HG02610 (cell line): Measurements from ENCODE around the gene BTLA.
"Not testable (repeated sequence)": the region's sequence is repeated elsewhere in the genome, so short reads cannot be mapped to it uniquely, and the experiment has no call there.

ENCODE experiments used
- ATAC-seq: cut with Tn5 transposase; IDR thresholded peaks from one replicate; pipeline ENCODE4 v1.9.1; 2021; ENCODE audit warnings: mild to moderate bottlenecking, moderate library complexity; ENCODE audit not compliant: unreplicated experiment

BTLA gene

DNA sequence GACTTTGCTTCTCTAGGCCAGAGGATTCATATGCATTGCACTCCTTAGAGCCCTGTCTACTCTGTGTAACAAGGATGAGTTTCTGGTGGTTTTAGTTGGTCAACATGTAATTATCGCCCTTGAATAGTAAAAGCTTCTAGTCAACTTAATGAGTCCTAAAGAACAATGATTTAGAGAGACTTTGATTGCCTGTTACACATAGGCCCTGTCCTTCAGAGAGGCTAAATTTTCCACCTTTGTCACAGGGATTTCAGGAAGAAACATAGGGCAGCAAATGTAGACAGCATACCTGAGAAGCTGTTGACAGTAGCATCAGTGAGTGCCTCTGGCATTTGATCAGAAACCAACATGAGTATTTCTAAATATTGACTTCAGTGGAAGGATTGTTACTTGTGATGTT lies 7.1 kb downstream of the BTLA start:
- ATAC-seq = no peak

DNA sequence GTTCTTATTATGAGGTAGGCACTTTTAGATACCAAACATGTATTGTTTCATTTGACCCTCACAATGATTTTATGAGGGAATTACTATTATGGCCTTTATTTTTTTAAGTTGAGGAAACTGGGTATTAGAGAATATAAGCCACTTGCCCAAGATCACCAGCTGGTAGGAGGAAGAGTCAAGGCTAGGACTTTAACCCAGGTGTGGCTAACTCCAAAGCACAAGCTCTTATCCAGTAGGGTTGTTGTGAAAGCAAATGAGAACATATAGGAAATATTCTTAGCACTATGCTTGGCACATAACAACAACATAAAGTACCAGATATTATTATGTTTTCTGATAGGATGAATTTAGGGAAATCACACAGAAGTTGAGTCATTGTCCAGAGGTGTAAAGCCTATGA lies 7.9 kb downstream of the BTLA start:
- no peak for ATAC-seq

DNA sequence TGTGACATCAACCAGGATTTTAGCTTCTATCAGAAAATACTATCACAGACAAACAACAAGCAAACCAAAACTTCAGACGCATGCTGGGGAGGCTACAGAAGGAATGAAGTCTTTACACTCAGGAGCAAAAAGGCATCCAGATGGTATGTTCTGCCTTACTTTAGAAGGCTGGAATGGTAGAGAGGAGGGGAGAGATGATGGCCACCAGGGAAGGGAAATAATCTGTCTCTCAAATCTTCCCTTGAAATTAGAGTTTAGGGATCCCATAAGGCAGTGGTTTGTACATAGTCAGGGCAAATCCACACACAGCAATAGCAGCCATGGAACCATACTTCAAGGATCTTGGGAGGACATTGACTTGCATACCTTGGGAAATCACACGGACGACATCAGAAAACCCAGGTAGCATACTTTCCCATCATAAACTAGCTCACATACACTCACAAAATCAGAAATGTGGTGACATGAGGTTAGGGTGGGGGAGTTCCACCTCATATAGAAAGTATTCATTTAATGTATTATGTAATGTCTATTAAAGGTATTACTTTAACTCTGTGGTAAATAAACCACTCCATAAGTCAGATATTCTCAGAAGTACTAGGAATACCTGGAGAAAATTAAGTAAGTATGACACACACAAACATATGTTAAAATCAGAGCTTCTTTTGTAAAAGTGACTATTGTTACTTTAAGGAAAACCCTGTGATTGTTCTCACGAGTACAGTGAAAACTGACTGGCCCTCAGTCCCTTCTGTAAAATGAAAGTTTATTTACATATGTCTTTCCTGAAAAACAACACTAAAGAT lies 9.4 kb downstream of the BTLA start:
- ATAC-seq = peak; percentile 75

DNA sequence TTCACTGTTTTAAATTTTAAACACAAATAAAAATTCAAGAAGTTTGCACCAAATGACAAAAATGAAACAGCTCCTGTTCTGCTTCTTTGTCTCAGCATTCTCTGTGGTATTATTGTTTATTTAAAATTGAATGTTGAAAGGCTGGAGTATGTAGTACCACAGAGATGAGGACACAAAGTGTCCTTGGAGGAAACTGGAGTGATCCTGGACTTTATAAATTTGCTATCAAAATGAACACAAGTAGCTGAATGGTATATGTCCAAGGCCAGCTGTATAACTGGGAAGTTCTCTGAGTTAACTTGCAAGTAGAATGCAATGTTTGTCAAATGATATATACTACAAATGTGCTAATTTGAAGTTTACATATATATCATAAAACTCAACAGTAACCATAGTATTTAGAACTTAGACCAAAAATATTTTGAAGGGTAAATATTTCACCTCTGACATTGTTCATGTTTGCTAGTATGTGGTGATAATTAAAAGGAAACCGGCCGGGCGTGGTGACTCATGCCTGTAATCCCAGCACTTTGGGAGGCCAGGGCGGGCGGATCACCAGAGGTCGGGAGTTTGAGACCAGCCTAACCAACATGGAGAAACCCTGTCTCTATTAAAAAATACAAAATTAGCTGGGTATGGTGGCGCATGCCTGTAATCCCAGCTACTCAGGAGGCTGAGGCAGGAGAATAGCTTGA lies 12.3 kb downstream of the BTLA start:
- no peak for ATAC-seq

DNA sequence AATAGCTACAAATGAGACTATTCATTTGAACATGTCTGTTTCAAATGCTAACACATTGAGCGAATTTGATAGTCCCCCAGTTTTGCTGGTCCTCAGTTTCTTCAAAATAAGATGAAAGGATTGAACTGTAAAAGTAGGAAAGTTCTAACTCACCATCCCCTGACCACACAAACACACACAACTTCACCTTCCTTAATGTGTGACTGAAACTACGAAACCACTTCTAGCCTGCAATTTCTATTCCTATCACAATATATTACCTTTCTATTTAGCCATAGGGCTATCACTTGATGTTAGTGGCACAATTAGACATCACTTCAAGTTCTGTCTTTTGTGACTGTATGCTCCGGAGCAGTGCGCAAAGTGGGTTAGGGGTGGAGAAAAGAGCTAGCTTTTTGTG lies 14.9 kb downstream of the BTLA start:
- no peak for ATAC-seq

DNA sequence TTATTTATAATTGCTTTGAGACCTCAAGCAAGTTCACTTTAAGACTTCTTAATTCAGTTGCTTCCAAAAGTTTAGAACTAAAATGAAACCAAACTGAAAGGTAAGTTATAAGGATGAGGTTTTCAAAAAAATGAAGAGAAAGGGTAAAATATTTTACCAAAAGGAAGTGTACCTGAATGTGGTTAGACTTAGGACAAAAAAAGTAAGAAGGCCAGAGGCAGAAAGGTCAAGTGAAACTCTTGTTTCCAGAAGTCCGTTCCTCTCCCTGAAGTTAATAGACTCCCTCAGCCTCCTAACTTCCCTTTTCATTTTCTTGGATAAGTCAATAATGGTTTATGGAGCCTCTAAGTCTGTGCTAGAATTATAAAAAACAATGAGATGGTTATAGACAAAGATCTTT lies 16.6 kb downstream of the BTLA start:
- no peak for ATAC-seq

DNA sequence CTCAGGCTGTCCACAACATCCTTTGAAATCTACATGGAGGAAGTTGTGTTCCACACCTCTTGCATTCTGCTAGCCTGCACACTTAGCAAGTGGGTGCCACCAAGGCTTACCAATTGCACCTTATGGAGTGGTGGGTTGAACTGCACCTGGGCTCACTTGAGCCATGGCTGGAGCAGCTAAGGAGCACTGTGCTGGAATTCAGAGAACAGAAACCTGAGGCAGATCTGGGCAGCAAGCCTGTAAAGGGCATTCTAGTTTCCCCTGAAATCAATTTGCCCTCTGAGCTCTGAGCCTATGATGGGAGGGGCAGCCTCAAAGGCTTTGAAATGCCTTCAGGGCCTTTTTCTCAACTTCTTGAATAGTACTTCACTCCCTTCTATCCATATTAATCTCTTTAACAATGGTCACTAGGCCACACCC lies 18.0 kb downstream of the BTLA start:
- no peak for ATAC-seq

DNA sequence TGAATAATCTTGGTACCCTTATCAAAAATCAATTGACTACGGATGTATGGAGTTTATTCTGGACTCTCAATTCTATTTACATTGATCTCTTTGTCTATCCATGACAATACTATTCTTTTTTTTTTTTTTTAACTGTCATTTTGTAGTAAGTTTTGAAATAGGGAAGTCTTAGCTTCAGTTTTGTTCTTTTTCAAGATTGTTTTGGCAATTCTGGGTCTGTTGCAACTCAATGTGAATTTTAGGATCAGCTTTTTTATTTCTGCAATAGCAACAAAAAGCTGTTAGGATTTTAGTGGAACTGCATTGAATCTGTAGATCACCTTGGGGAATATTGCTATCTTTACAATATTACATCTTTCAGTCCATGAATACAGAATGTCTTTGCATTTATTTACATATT lies 21.4 kb downstream of the BTLA start:
- ATAC-seq = no peak

DNA sequence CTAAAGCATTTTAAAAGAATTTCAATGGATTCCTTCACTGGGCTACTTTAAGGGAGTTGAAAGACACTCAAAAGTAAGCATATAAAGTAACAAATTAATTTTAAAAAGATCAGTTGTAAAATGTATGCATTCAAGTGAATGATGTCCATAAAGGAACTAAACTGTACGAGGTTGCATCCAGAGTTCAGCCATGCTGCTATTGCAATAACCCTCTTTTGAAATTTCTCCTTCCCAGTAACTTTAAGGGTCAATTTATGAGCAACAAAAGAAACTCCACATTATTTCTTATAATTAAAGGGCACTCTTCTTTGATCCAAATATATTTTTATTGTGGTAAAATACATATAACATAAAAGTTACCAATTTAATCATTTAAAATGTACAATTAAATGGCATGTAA lies 22.9 kb downstream of the BTLA start:
- no peak for ATAC-seq

DNA sequence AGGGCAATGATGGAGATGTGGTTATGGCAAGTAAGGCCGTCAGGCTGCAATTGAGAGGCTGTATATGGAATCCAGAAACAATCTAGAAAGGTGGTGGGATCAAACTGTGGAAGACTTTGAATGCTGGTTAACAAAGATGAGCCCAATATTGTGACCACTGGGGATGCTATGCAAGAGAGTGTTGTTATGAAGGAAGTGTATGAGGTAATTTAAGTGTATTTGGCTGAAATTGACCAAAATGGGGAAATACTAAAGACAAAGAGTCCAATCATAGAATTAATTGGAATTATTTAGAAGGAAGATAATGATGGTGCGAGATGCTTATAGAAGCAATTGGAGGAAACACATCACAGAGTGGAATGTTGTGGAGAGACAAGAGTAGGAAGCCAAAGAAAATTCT lies 24.5 kb downstream of the BTLA start:
- ATAC-seq = no peak

DNA sequence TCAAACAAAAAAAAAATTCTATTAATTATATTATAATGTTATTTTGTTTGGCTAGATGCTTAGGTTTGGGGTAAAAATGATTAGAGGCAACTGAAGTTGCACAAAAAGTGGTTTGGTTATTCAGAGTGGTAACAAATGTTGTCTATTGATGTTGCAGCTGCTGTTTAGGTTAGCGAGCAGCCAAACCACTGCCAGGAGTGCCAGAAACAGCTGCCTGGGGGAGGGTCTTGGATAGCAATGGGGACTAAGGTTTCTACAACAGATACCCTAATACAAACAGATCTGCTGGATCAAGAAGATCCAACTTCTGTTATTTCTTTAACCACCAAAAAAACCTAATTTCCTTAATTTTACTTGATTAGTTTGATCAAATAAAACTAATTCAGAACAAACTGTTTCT lies 26.6 kb downstream of the BTLA start:
- no peak for ATAC-seq

DNA sequence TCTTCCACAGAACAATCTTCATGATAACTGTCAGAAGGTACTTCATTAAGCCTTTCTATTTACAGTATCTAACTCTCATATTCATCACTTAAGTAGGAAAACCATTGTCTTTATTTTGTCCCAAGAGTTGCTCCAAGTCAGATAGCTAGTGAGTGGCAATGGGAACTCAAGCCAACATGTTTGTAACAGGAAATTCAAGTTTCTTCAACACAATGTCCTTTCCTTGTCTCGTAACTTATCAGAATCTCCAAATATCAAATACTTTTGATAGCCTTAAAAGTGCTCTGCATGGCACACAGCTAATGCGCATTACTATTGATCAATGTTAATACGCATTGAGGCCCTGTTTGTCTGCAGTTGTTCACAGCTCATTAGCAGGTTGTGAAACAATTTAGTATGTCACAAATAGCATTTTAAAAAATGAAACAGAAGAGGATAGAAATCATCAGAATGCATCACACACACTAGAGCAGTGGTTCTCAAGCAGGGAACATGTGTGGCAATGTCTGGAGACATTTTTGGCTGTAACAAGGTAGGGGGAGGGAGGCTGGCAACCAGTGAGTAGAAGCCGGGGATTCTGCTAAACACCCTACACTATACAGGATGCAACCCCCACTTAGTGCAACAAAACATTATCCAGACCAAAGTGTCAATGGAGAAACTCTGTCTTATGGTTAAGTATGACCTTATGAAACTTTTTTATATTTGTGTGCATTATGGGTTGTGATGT lies 27.5 kb downstream of the BTLA start:
- ATAC-seq = no peak

DNA sequence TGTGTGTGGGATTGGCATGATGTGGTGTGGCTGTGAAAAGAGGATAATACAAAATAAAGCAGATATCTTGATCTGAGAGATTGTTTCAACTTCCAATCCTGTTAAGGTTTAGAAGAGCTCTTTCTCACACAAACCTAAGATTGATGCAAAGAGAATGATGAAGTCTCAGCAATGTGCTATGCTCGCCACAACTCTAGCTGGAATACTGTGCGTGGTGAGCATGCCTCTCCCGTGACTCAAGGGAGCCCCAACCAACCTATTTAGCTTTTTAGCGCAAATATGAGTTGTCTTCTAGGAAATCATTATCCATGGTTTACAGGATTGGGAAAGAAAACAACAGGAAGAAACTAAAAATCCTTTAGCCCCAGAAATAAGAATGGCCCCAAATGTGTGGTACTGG lies 28.5 kb downstream of the BTLA start:
- ATAC-seq = no peak

DNA sequence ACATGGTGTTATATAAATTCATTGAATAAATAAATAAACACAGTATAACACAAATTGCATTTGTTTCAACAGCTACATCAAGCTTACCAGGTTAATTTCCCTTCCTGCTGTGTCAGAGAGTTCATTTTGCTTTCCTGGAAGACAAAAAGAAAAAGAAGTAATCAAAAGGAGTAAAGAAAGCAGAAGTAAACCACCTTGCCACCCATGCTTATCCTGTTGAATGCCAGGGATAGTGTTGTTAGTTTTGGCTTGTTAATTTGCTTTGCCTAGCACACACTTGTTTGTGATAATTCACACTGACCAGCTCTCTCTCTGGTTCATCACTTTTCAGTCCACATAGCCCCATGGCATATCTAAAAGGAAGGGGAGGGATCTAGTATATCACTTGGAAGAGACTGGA lies 29.6 kb downstream of the BTLA start:
- no peak for ATAC-seq

DNA sequence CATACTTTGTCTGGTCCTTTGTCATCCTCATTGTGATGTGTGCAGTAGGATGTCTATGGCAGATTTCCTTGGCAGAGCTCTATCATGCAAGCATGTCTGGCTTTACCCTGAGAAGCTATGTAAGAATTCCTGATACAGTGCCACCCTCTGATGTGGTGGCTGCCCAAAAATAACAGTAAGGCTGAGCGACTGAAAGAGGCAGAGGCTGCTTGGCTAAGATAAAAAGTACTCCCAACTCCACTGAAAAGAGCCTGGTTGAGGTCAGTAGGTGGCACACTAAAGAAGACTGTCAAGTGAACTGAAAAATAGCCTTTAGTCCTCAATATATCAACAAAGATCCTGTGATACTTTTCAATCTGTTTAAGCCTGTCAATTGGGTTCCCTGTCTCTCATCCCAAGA lies 31.7 kb downstream of the BTLA start:
- no peak for ATAC-seq

DNA sequence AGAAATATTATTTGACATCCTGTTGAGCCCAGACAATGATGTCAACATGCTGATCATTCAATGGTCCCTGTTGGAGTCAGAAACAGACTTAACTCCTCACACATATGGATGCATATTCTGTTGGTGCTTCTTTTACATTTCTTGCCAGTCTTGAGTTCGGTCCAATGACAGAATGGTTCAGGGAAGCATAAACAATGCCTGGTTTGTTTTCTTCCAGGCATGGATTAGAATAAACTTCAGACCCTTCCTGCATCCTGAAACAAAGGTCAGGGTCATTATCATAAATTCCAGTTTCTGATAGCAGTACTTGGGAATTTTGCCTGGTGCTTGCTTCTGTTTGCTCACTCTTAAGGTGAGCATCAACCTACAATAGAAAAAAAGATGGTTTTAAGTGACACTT lies 33.3 kb downstream of the BTLA start:
- no peak for ATAC-seq

DNA sequence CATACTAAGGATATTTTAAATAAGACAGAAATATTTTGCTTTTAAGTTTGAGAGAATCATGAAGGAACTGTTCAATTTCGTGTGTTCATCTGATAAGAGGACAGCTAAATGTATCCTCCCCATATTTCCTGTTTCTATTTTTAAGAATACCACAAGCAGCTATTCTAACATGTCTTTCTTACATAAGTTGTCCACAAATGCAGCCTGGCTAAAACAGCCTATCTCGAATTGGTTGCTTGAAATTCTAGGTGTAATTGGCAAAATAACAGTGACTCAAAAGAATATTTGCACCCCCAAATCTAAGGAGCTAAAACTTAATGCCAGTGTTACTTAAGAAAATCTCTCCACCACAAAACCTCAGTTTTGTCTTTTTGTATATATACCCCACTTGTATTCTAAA lies 35.0 kb downstream of the BTLA start:
- peak; percentile 24 for ATAC-seq

DNA sequence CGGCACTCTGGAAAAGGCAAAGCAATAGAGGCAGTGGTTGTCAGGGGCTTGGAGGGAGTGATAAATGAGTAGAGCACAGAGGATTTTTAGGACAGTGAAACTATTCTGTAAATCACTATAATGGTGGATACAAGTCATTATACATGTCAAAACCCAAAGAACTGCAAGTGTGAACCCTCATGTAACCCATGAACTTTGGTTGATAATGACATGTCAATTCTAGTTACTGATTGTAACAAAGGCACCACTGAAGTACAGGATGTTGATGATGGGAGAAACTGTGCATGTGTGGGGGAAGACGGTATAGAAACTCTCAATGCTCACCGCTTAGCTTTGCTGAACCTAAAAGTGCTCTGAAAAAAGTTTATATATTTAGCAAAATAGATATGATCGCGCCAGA lies 36.0 kb downstream of the BTLA start:
- ATAC-seq = peak; percentile 28

DNA sequence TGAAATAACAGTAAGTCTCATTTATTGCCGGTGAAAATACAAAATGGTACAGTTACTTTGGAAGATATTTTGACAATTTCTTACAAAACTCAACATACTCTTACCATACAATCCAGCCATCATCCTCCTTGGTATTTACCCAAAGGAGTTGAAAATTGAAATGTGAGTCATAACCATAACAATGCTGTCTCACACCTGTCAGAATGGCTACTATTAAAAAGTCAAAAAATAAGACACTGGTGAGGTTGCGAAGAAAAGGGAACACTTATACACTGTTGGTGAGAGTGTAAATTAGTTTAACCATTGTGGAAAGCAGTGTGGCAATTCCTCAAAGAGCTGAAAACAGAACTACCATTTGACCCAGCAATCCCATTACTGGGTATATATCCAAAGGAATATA lies 37.5 kb downstream of the BTLA start:
- not testable (repeated sequence) for ATAC-seq

DNA sequence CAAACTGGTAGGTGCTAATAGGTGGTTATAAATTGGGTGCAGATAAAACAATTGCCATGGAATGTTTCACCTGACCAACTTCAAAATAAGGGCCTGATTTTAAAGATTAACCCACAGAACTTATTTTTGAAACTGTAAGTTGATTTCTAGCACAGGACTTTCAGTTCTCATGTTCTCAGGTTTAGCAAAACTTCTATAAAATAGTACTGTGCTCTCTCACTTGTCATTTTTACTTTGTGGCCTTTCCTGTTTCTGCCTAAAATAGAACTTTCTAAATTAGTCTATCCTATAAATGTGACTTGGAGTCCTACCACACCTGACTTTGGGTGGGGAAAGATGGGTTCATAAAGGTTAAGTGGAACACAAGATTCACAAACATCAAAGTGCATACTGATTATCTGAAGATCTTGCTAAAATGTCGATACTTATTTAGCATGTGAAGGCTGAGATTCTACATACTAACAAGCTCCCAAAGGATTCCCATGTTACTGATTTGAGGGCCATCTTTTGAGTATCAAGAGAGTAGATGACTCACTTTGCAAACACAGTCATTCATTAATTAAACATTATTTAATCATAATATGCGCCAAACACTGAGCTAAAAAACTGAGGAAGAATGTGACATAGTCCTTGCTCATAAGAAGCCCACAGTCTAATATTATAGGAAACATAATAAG lies 38.6 kb downstream of the BTLA start:
- ATAC-seq = peak; percentile 45

DNA sequence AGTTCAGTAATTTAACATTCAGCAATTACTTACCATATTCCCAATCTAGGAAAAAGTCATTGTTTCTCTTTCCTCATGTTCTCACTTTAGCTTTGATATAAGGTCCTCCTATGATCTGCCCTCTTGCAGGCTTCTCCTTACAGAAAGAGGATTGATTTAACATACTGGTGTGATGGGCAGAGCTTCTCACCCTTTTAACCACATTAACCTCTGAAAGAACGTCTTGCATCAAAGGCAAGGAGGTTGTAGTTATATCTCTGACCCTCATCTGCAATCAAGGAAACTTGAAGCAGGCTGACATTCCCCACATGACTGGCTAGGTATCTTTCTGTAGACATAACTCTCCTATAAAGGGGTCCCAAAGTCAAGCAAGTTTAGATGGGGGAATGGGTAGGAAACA lies 39.5 kb downstream of the BTLA start:
- ATAC-seq = peak; percentile 57
